Measurements from ENCODE around the gene DKKL1.

DKKL1 gene

GRCh38 chr19:49338023-49338677 lies 25.5 kb upstream of the DKKL1 start:
- DNase-seq (ENCODE audit: low spot score), result no peak

- peak; percentile 40 for DNase-seq (ENCODE audit: low spot score)
Measured at GRCh38 chr19:49338691-49339300, 24.9 kb upstream of the DKKL1 start.

GRCh38 chr19:49339301-49340068 lies 24.2 kb upstream of the DKKL1 start:
- DNase-seq (ENCODE audit: low spot score), result peak; percentile 94

GRCh38 chr19:49340069-49340864 lies 23.4 kb upstream of the DKKL1 start:
- peak; percentile 31 for DNase-seq (ENCODE audit: low spot score)

GRCh38 chr19:49340865-49341718 lies 22.6 kb upstream of the DKKL1 start:
- no peak for DNase-seq (ENCODE audit: low spot score)

- no peak for DNase-seq (ENCODE audit: low spot score)
Measured at GRCh38 chr19:49342291-49342721, 21.4 kb upstream of the DKKL1 start.

GRCh38 chr19:49343123-49343522 lies 20.6 kb upstream of the DKKL1 start:
- DNase-seq (ENCODE audit: low spot score), result no peak

GRCh38 chr19:49344505-49345423 lies 18.9 kb upstream of the DKKL1 start:
- no peak for DNase-seq (ENCODE audit: low spot score)

GRCh38 chr19:49347191-49347590 lies 16.5 kb upstream of the DKKL1 start:
- DNase-seq (ENCODE audit: low spot score), result no peak

- DNase-seq (ENCODE audit: low spot score), result peak; percentile 87
Measured at GRCh38 chr19:49347835-49348234, 15.8 kb upstream of the DKKL1 start.

GRCh38 chr19:49348305-49349189 lies 15.1 kb upstream of the DKKL1 start:
- no peak for DNase-seq (ENCODE audit: low spot score)

GRCh38 chr19:49349567-49349966 lies 14.1 kb upstream of the DKKL1 start:
- no peak for DNase-seq (ENCODE audit: low spot score)

GRCh38 chr19:49355909-49356353 lies 7.7 kb upstream of the DKKL1 start:
- DNase-seq (ENCODE audit: low spot score), result no peak

GRCh38 chr19:49356382-49356781 lies 7.3 kb upstream of the DKKL1 start:
- no peak for DNase-seq (ENCODE audit: low spot score)

GRCh38 chr19:49357186-49357585 lies 6.5 kb upstream of the DKKL1 start:
- no peak for DNase-seq (ENCODE audit: low spot score)

- no peak for DNase-seq (ENCODE audit: low spot score)
Measured at GRCh38 chr19:49359851-49360820, 3.5 kb upstream of the DKKL1 start.

- DNase-seq (ENCODE audit: low spot score), result peak; percentile 88
Measured at GRCh38 chr19:49361438-49362047, 2.1 kb upstream of the DKKL1 start.

Data from AG08395 (cell line).